DMS153 treated with DMSO at 0.1 percent for 48 hours (cell line): Measurements from ENCODE around the gene PIP4K2A.

Experiments
- DNase-seq: peaks from one replicate; lab custom pipeline; 2025; ENCODE audit not compliant: unreplicated experiment; lab: John Stamatoyannopoulos, UW

The PIP4K2A gene

GRCh38 chr10:22622242-22622806 is 92.1 kb downstream of the PIP4K2A start:
- DNase-seq, result no peak

GRCh38 chr10:22621726-22622125 is 92.7 kb downstream of the PIP4K2A start:
- DNase-seq, result no peak

GRCh38 chr10:22620929-22621328 is 93.4 kb downstream of the PIP4K2A start:
- DNase-seq, result no peak

GRCh38 chr10:22620140-22620857 is 94.1 kb downstream of the PIP4K2A start:
- DNase-seq, result no peak

- DNase-seq, result no peak
Observed at GRCh38 chr10:22619101-22619500, 95.3 kb downstream of the PIP4K2A start.

- no peak for DNase-seq
Observed at GRCh38 chr10:22618078-22618785, 96.1 kb downstream of the PIP4K2A start.

GRCh38 chr10:22617516-22617915 is 96.9 kb downstream of the PIP4K2A start:
- no peak for DNase-seq

GRCh38 chr10:22617051-22617450 is 97.3 kb downstream of the PIP4K2A start:
- no peak for DNase-seq

GRCh38 chr10:22615819-22616499 is 98.4 kb downstream of the PIP4K2A start:
- DNase-seq, result peak; percentile 10

GRCh38 chr10:22615101-22615500 is 99.3 kb downstream of the PIP4K2A start:
- no peak for DNase-seq

- DNase-seq, result no peak
Observed at GRCh38 chr10:22613011-22613410, 101.4 kb downstream of the PIP4K2A start.

- no peak for DNase-seq
Observed at GRCh38 chr10:22612318-22612717, 102.1 kb downstream of the PIP4K2A start.

- no peak for DNase-seq
Observed at GRCh38 chr10:22611425-22612115, 102.8 kb downstream of the PIP4K2A start.

GRCh38 chr10:22610610-22611009 is 103.8 kb downstream of the PIP4K2A start:
- DNase-seq, result no peak

GRCh38 chr10:22609719-22610465 is 104.5 kb downstream of the PIP4K2A start:
- DNase-seq, result no peak

- no peak for DNase-seq
Observed at GRCh38 chr10:22609251-22609650, 105.1 kb downstream of the PIP4K2A start.

- no peak for DNase-seq
Observed at GRCh38 chr10:22607261-22607660, 107.1 kb downstream of the PIP4K2A start.

GRCh38 chr10:22606164-22606614 is 108.2 kb downstream of the PIP4K2A start:
- no peak for DNase-seq

- no peak for DNase-seq
Observed at GRCh38 chr10:22605168-22605567, 109.2 kb downstream of the PIP4K2A start.
